Body of pancreas (tissue), 4 donors: ENCODE measurements around the gene ZNF579.

Experiments used
- POLR2A ChIP-seq, 3 donors: fragments of 450-650 bp; IDR thresholded peaks; one replicate each; pipeline ENCODE4 v1.6.1; 2016; ENCODE audit warnings: antibody characterized with exemption in 3 of 3, mild to moderate bottlenecking in 2 of 3
- TF ChIP-seq, protein P1 (sequence below), 7 experiments: fragments of 450-650 bp in 4 of 7; fragments of 200-600 bp in 3 of 7; sonication (generic) in 3 of 7; IDR thresholded peaks; one replicate each; pipeline ENCODE4 v1.5.1; 2016 to 2019; ENCODE audit warnings: antibody characterized with exemption in 7 of 7

DNA sequence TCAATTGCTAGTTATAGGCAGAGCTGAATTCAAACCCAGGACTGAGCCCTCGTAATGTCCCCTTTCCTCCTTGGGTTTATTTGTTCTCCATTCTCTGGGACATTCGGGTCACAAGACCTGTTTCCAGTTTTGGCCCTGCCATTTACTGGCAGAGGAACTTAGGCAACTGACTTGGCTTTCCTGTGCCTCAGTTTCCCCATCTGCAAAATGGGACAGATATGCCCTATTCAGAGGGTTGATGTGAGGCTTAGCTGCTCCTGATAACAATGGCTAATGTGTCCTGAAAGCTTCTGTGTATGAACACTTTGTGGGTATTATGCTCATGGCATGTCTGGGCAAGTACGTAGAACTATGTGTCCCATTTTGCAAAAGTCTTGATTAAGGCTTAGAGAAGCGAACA is 20.4 kb upstream of the ZNF579 start:
- TF ChIP-seq, protein P1, sequence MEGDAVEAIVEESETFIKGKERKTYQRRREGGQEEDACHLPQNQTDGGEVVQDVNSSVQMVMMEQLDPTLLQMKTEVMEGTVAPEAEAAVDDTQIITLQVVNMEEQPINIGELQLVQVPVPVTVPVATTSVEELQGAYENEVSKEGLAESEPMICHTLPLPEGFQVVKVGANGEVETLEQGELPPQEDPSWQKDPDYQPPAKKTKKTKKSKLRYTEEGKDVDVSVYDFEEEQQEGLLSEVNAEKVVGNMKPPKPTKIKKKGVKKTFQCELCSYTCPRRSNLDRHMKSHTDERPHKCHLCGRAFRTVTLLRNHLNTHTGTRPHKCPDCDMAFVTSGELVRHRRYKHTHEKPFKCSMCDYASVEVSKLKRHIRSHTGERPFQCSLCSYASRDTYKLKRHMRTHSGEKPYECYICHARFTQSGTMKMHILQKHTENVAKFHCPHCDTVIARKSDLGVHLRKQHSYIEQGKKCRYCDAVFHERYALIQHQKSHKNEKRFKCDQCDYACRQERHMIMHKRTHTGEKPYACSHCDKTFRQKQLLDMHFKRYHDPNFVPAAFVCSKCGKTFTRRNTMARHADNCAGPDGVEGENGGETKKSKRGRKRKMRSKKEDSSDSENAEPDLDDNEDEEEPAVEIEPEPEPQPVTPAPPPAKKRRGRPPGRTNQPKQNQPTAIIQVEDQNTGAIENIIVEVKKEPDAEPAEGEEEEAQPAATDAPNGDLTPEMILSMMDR (IDR thresholded peaks at IDR 0.05), result no peak
- peak in 1 of 3 donors; percentile 14 for TF ChIP-seq POLR2A (IDR thresholded peaks at IDR 0.05)
